LNCaP clone FGC (cell line): ENCODE measurements around the gene CD151.
A peak's percentile ranks its signal among the peaks of the same experiment; 100 is the strongest.

Experiments used
- DNase-seq: peaks from one replicate; pipeline ENCODE4 v3.0.0-alpha.2; 2011; ENCODE audit warnings: low read depth
- H3K4me3 ChIP-seq: 2 replicates; pipeline ENCODE4 v1.5.1; 2011; ENCODE audit warnings: mild to moderate bottlenecking, low read depth, low read length, control low read depth
- TF ChIP-seq, protein P1 (sequence below): IDR thresholded peaks from 2 replicates; pipeline ENCODE4 v1.5.1; 2012; ENCODE audit warnings: mild to moderate bottlenecking; ENCODE audit not compliant: control insufficient read depth, insufficient read depth; ENCODE audit errors: extremely low read depth

Gene CD151

GRCh38 chr11:866481-866880 lies 33.7 kb downstream of the CD151 start:
- DNase-seq, result no peak
- TF ChIP-seq, protein P1, sequence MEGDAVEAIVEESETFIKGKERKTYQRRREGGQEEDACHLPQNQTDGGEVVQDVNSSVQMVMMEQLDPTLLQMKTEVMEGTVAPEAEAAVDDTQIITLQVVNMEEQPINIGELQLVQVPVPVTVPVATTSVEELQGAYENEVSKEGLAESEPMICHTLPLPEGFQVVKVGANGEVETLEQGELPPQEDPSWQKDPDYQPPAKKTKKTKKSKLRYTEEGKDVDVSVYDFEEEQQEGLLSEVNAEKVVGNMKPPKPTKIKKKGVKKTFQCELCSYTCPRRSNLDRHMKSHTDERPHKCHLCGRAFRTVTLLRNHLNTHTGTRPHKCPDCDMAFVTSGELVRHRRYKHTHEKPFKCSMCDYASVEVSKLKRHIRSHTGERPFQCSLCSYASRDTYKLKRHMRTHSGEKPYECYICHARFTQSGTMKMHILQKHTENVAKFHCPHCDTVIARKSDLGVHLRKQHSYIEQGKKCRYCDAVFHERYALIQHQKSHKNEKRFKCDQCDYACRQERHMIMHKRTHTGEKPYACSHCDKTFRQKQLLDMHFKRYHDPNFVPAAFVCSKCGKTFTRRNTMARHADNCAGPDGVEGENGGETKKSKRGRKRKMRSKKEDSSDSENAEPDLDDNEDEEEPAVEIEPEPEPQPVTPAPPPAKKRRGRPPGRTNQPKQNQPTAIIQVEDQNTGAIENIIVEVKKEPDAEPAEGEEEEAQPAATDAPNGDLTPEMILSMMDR, result no peak
- no peak overlapping the region for H3K4me3 ChIP-seq

- DNase-seq, result no peak
- H3K4me3 ChIP-seq, result no peak overlapping the region
- TF ChIP-seq, protein P1, result no peak
Observed at GRCh38 chr11:867856-868358, 35.2 kb downstream of the CD151 start.

- no peak for DNase-seq
- TF ChIP-seq, protein P1, result no peak
- H3K4me3 ChIP-seq, result no peak overlapping the region
Observed at GRCh38 chr11:868394-868793, 35.6 kb downstream of the CD151 start.

DNA sequence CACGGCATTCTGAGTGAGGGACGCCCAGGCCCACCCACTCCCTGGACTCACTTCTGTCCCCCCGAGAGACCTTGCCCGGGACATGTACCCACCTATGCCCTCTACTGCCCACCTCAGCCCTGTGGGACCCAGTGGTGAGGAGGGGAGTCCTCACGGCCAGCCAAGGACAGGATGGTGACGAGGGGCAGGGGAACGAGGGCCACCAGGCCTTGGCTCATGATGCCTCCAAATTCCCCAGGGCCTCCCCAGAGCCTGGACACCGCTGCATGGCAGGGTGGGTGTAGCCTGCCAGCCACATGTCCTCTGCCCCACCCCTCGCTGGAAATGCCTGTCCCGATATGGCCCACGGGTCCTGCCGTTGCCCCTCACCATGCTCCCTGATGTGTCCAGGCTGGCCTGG lies 36.0 kb downstream of the CD151 start:
- DNase-seq, result no peak
- no peak overlapping the region for H3K4me3 ChIP-seq
- TF ChIP-seq, protein P1, result no peak

GRCh38 chr11:869399-870126 lies 36.8 kb downstream of the CD151 start:
- no peak for DNase-seq
- TF ChIP-seq, protein P1, result no peak
- H3K4me3 ChIP-seq, result no peak overlapping the region

DNA sequence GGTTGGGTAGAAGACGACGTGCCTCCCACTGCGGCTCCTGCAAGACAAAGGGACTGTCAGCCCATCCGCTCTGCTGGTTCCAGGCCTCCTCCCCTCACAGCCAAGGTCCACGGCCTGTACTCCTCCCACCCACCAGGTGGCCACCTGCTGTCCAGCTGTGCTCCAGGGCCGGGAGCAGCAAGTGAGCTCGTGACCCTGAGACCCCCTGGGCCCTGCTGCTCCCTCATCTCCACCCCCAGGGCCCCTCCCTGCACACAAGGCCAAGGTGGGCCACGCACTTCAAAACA lies 37.3 kb downstream of the CD151 start:
- H3K4me3 ChIP-seq, result no peak overlapping the region
- TF ChIP-seq, protein P1, result peak; percentile 22; the same call in 1 of the 2 replicates
- DNase-seq, result no peak

- no peak for DNase-seq
- TF ChIP-seq, protein P1, result no peak
- H3K4me3 ChIP-seq, result no peak overlapping the region
Observed at GRCh38 chr11:870418-870817, 37.7 kb downstream of the CD151 start.
